Prostate gland (tissue), 2 donors: ENCODE measurements around the gene CD63. TPM values are rescaled to one million over a fixed set of nuclear protein-coding genes. Genes with fewer than 3 reads are reported as not detected.

Experiments used
- DNase-seq: peaks from one replicate; pipeline ENCODE4 v3.0.0-alpha.2; 2019; ENCODE audit warnings: low spot score
- H3K27ac ChIP-seq, 2 donors: fragments of 200-600 bp; sonication (generic); 2 replicates each; pipeline ENCODE4 v1.5.1; 2017 to 2019
- H3K27me3 ChIP-seq: fragments of 200-600 bp; sonication (generic); replicated peaks from 2 replicates; pipeline ENCODE4 v1.5.1; 2019; ENCODE audit not compliant: insufficient read depth
- H3K36me3 ChIP-seq, 2 donors: fragments of 200-600 bp; sonication (generic); 1 replicate in 1 of 2; 2 replicates in 1 of 2; pipeline versions ENCODE4 v1.5.1 to v1.8.1; 2017 to 2019
- H3K4me1 ChIP-seq: fragments of 200-600 bp; sonication (generic); replicated peaks from 2 replicates; pipeline ENCODE4 v1.5.1; 2019
- H3K4me3 ChIP-seq, 2 donors: fragments of 200-600 bp; sonication (generic); 2 replicates each; pipeline ENCODE4 v1.5.1; 2017 to 2019
- H3K9me3 ChIP-seq: fragments of 200-600 bp; sonication (generic); 2 replicates; pipeline ENCODE4 v1.5.1; 2017
- CTCF ChIP-seq, 4 experiments: fragments of 200-600 bp in 2 of 4; fragments of 450-650 bp in 2 of 4; sonication (generic) in 2 of 4; IDR thresholded peaks; 1 replicate in 3 of 4; 2 replicates in 1 of 4; pipeline ENCODE4 v1.5.1; 2016 to 2019; ENCODE audit warnings: antibody characterized with exemption in 4 of 4, mild to moderate bottlenecking in 2 of 4, moderate library complexity in 2 of 4
- POLR2A ChIP-seq: fragments of 450-650 bp; IDR thresholded peaks from one replicate; pipeline ENCODE4 v1.6.1; 2016; ENCODE audit warnings: antibody characterized with exemption, mild to moderate bottlenecking
- POLR2AphosphoS5 ChIP-seq: sonication (generic); formaldehyde crosslinking; IDR thresholded peaks from one replicate; pipeline ENCODE4 v1.6.1; 2017; ENCODE audit warnings: antibody characterized with exemption
- WGBS: methylation state at CpG from one replicate; pipeline ENCODE4 v1.1.5; 2018; 5-methylcytosine and 5-hydroxymethylcytosine counted together
- intact Hi-C: fragments of 100-400 bp; cut with DNase I; formaldehyde crosslinking; loops from one replicate; pipeline ENCODE4 v1.14.2; 2022
- total RNA-seq, 2 donors: library from RNA; depleted of rRNA; stranded (reverse); fragments of >200 nt; gene quantifications; one replicate each; pipeline ENCODE4 v1.1.0, GENCODE V29; 2016

CD63 gene
- total RNA-seq, 2 donors from 2014 or later = 485 to 585 TPM

GRCh38 chr12:55715833-55716581 lies 12.8 kb downstream of the CD63 start, which contains the start of gene BLOC1S1:
Gene BLOC1S1, plus strand, starts transcription at chr12:55716046. Its CDS starts 6 bp downstream, at chr12:55716052.
- intact Hi-C loops = no loop called here
- peak; percentile 89 for DNase-seq
- TF ChIP-seq POLR2AphosphoS5 (peak; percentile 88), CTCF (IDR thresholded peaks at IDR 0.05) (peak in 1 of 4 experiments; percentile 38), POLR2A (peak; percentile 51)
- WGBS = under 1% methylated on average over 42 of the region's 42 CpGs
- Histone ChIP-seq H3K27ac (peak within 1 kb of the TSS; percentile 91 to 93), H3K36me3 (no peaks in the 10 kb centered on the region), H3K9me3 (no peaks in the 10 kb centered on the region), H3K4me1 (peaks cover 12% of the 10 kb centered on the region), H3K4me3 (peak within 1 kb of the TSS; percentile 77 to 80), H3K27me3 (no peaks in the 10 kb centered on the region)

GRCh38 chr12:55715169-55715764 lies 13.5 kb downstream of the CD63 start:
- Histone ChIP-seq H3K4me1 (peaks cover 12% of the 10 kb centered on the region), H3K4me3 (peak overlapping the region; percentile 77 to 80), H3K27ac (peak overlapping the region; percentile 91 to 93), H3K9me3 (no peaks in the 10 kb centered on the region), H3K36me3 (no peaks in the 10 kb centered on the region), H3K27me3 (no peaks in the 10 kb centered on the region)
- DNase-seq = no peak
- TF ChIP-seq POLR2A = no peak
- no peak for TF ChIP-seq CTCF (IDR thresholded peaks at IDR 0.05)
- TF ChIP-seq POLR2AphosphoS5 = no peak
- WGBS = 46% methylated on average over 7 of the region's 7 CpGs
- intact Hi-C loops = no loop called here

GRCh38 chr12:55713721-55714120 lies 15.1 kb downstream of the CD63 start:
- no peak for DNase-seq
- Histone ChIP-seq H3K27me3 (no peaks in the 10 kb centered on the region), H3K36me3 (no peaks in the 10 kb centered on the region), H3K4me3 (no peak overlapping the region), H3K27ac (no peak overlapping the region), H3K4me1 (peaks cover 12% of the 10 kb centered on the region), H3K9me3 (no peaks in the 10 kb centered on the region)
- TF ChIP-seq POLR2A = no peak
- TF ChIP-seq CTCF (IDR thresholded peaks at IDR 0.05) = no peak
- intact Hi-C loops = no loop called here
- WGBS = 68% methylated on average over 2 of the region's 2 CpGs

- DNase-seq = no peak
- no peak overlapping the region for H3K4me3 ChIP-seq
- TF ChIP-seq POLR2AphosphoS5 (no peak), POLR2A (no peak), CTCF (IDR thresholded peaks at IDR 0.05) (no peak)
- no peak overlapping the region for H3K27ac ChIP-seq
- no peaks in the 10 kb centered on the region for H3K27me3 ChIP-seq
- no peaks in the 10 kb centered on the region for H3K9me3 ChIP-seq
- intact Hi-C loops = no loop called here
- peaks cover 12% of the 10 kb centered on the region for H3K4me1 ChIP-seq
- no peaks in the 10 kb centered on the region for H3K36me3 ChIP-seq
- 56% methylated on average over 1 of the region's 1 CpG for WGBS
Observed at GRCh38 chr12:55712700-55713415, 16.0 kb downstream of the CD63 start.
